Measurements from ENCODE around the gene DOK7.
A peak's percentile ranks its signal among the peaks of the same experiment; 100 is the strongest.

DOK7 gene

DNA sequence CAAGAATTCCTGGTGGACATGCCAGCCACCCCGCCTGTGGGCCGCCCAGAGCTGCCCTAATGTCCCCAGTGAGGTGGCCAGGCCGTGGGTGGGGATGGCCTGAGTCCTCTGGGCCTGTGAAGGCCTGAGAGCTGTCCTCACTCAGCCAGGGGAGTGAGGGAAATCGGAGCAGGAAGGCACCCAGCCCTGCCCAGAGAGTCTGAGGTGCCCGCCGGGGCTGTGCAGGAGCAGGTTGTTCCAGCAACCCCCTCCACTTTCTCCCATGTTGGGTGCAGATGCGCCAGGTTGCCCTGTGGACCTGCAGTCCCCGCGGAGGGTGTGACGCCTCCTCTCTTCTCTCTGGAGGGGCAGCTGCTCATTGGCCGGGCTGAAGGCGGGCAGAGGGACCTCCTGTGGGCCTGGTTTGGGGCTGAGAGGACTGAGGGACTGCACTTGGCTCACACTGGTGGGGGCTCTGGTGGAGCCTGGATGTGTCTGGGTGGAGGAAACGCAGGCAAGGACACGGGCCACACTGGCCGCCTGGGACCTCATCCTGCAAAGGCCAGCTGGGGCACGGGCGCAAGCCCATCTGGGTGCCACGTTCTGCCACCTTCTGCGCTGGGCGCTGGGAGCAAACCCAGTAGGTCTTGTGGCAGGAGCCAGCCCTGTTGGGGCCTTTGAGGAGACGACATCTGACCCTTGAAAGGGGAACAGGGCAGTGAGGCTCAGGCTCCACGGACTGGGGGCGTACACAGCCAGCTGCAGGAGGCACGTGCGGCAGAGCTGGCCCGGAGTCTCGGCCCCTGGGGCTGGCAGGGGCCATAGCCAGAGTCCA lies 14.0 kb downstream of the DOK7 start:
- no peak for DNase-seq

DNA sequence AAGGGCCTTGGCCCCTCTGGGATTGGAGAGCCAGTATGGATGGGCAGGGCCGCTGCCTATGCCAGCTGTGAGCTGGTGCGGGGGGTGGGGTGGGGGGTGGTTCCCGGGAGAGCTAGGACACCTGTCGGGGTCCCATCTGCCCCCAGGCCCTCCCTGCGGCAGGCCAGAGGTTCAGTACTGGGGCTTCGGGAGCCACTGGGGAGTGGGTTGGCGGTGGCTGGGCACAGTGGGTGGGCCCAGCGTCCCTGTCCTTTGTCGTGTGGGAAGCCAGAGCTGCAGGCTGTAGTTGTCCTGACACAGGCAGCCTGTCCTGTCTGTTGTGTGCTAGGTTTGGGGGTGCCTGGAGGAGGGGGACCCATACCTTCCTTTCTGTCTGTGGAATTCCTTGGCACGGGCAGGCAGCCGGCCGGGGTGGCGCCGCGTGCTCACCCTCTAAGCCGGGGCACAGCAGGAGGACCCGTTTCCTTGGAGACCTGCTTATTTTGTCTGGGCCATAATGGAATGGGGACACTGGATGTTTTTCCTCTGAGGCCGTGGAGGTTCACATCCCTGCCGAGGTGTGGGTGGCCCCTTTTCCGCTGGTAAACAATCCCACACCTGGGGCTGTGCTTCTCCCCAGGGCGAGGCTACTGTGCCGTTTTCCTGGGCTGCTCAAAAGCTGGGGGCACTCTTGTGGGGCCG lies 14.8 kb downstream of the DOK7 start:
- no peak for DNase-seq

- DNase-seq: no peak
Observed at GRCh38 chr4:3478446-3479357, 15.6 kb downstream of the DOK7 start.

- no peak for DNase-seq
Observed at GRCh38 chr4:3479358-3480101, 16.4 kb downstream of the DOK7 start.

- peak; percentile 75 for DNase-seq
Observed at GRCh38 chr4:3480528-3481112, 17.5 kb downstream of the DOK7 start.

GRCh38 chr4:3481113-3481531 lies 18.0 kb downstream of the DOK7 start:
- no peak for DNase-seq

DNA sequence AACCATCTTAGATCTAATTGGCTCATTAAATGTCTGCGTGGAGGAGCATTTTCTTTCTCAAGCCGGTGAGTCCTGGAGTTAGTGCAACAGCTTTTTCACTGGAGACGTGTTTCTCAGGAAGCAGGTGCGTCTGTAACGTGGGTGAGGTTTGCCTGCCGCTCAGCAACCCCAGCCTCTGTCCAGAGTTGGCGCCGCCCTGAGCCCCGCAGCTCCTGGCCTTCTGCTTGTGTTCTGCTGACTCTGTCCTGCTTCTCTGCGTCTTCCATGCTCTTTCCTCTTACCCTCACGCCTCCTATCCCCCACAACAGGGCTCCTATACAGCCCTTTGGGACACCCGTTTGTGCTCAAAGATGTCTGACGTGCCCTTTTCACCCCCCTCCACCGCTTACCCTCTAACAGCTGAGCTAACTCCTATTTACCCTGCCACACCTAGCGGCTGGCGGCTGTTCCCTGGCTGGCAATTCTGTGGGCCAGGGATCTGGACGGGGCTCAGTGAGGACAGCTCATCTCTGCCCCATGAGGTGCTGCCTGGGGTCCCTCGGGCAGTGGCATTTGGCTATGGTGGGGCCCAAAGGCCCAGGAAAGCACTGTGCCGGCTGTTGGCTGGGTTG lies 18.8 kb downstream of the DOK7 start:
- no peak for DNase-seq

GRCh38 chr4:3482707-3483106 lies 19.6 kb downstream of the DOK7 start:
- DNase-seq: no peak

DNA sequence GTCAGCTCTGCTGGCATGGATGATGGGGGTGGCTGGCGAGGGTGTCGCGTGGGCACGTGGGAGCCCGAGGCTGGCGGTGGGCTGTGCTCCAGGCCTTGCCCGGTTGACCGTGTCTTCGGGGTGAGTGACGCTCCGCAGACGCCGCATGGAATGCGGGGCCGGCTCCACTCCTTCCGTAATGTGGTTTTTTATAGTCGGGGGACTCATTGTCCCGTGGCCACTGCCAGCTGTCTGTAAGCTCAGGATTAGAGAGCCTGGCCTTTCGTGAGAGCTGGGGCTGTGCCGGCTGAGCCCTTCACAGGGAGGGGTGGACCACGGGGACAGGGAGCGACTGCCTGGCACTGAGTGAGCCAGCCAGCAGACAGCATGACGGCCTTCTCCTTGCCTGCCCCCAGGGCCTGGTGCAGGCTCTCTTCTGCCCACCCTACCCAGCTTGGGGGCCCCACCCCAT lies 20.4 kb downstream of the DOK7 start:
- no peak for DNase-seq

DNA sequence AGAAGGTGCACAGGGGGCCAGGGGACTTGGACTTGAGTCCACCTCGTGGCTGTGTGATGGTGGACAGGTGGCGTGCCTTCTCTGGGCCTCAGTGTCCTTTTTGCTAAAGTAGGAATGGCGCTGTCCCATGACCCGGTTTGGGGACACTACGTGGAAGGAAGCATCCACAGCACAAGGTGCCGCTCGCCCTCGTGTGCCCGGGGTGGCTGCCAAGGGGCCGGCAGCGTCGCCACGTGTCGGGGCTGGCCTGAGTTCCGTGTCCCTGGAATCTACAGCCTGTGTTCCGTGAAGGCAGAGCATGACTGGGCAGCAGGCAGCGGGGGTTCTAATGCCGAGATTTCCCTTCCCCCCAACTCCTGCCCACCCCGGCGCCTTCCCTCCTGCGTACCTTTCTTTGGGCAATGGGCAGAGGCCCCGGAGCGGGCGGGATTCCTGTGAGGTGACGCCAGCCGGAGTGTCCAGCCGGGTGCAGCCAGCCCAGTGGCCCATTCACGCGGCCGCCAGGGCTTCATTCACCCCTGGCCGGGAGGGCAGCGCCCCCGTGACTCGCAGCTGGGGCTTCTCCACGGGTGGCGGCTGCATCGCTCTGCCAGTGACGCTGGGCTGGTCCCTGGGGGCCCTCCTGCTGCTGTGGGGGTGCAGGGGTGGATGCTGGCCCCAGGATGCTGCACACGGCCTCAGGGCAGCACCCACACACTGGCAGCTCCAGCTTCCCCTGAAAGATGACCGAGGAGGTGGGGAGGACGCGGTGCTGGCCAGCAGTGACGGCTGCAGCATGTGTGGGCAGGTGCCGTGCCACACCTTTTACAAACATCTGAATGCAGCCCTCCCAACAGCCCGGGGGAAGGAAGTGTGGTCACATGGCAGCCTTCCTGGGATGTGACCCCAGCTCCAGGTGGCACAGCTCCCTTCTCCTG lies 21.2 kb downstream of the DOK7 start:
- DNase-seq: no peak

GRCh38 chr4:3485011-3485791 lies 22.1 kb downstream of the DOK7 start:
- DNase-seq: no peak

DNA sequence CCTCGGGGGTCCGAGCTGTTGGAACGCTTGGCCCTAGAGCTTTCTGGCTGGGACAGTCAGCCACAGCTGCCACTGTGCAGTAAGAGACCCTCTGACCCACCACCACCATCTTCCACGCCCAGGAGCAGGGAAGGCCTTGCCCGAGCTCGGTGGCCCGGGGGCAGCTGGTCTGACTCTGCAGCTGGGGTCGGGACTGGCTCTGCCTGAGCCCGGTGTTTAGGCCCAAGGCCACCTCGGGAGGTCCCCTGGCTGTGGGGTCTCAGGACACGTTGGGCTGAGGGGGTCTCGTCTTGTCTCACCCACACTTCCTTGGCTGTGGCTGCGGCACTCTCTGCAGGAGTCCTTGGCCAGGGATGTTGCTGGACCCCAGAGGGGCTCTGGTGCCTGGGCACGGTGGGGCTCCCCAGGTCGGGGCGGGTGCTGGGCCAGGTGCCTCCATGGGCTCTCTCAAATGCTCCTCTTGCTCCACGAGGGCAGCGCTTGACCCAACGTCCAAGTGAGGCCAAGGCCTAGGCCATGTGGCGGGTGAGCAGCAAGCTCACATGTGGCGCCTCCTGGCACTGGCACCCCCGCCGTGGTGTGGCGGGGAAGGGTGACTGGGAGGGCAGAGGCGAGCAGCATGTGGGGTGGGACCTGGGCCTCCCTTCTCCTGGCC lies 22.9 kb downstream of the DOK7 start:
- DNase-seq: no peak

- no peak for DNase-seq
Observed at GRCh38 chr4:3486541-3487540, 23.7 kb downstream of the DOK7 start.

GRCh38 chr4:3487861-3488260 lies 24.8 kb downstream of the DOK7 start:
- no peak for DNase-seq

DNA sequence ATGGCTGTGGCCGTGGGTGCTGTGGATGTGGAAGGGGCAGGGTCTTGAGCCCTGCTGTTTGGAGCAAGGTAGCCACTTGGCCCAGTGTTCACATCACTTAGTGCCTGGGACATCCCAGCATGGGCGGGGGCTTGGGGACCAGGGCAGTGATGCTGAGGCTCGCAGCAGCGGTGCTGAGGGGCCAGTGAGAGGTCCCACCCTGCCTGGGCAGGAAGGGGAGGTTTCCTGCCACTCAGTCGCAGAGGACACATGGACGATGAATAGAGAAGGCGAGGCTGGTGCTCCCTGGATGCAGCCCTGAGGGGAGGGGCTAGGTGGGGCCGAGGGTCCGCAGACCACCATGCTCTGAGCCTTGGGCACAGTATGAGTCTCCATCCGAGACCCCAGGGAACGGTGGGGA lies 25.7 kb downstream of the DOK7 start:
- DNase-seq: no peak

DNA sequence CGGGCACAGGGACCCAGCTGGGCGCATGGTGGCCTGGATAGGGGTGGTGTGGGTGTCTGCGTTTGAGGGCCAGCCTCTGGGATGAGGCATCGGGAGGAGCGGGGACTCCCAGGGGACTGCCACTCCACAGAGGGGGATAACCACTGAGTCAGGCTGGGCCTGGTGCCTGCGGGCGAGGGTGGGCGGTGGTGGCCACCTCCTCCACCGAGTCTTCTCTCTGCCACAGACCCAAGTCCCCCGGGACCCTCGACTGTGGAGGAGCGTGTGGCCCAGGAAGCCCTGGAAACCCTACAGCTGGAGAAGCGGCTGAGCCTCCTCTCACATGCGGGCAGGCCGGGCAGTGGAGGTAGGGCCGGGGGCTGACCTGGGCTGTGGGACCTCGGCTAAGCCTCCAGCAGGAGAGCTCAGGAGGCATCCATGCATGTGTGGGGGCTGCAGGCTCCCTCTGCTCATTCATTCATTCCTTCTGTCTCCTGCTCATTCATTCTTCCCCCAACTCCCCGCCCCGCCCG lies 26.4 kb downstream of the DOK7 start:
- DNase-seq: no peak

DNA sequence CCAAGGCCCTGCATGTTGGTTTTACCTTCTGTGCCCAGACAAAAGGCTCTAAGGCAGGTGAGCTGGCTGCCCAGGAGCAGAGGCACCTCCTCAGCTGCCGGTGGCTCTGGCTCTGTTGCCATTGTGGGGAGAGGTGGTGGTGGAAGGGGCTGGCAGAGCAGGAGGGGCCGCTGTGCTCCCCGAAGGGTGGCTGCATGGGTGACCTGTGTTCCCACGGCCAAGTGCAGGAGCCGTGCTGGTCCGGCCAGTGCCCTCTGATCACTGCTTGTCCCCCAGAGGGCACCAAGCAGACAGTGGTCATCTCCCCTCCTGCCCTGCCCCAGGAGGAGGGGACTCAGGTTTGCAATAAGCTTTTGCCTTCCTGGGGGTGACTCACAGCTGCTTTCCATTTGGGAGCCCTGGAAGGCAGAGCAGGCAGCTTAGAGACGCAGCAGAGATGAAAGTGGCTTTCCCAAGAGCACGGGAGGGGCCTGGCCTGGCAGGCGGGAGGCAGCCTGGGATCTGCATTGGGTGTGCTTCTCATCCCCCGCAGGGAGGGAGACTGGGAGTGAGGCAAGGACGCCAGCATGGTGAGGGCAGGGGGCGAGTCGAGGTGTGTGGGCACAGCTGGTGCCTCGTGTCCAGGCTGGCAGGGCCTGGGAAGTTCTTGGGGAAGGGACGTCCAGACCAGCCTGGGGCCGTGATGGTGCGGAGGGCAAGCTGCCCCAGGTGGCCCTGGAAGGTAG lies 28.7 kb downstream of the DOK7 start:
- DNase-seq: no peak
